Nephron progenitor cell (in vitro differentiated cells): Measurements from ENCODE around the gene TGFBI.

Experiments
- DNase-seq: peaks from one replicate; pipeline ENCODE4 v3.0.0; 2021
- H3K27ac Mint-ChIP-seq: 2 replicates; pipeline ENCODE4 v1.8.0; 2021; ENCODE audit warnings: mild to moderate bottlenecking, moderate library complexity, mixed read lengths
- H3K27me3 Mint-ChIP-seq: 2 replicates; pipeline ENCODE4 v1.8.0; 2021; ENCODE audit warnings: mild to moderate bottlenecking, low read depth, mixed read lengths; ENCODE audit not compliant: poor library complexity
- H3K36me3 Mint-ChIP-seq: 2 replicates; pipeline ENCODE4 v1.8.0; 2021; ENCODE audit warnings: low read depth, mixed read lengths
- H3K4me1 Mint-ChIP-seq: 2 replicates; pipeline ENCODE4 v1.8.0; 2021; ENCODE audit warnings: mixed read lengths
- H3K4me3 Mint-ChIP-seq: 2 replicates; pipeline ENCODE4 v1.8.0; 2021; ENCODE audit warnings: mild to moderate bottlenecking, moderate library complexity, mixed read lengths
- H3K9me3 Mint-ChIP-seq: 2 replicates; pipeline ENCODE4 v1.8.0; 2021; ENCODE audit warnings: mild to moderate bottlenecking, moderate library complexity, mixed read lengths
- CTCF ChIP-seq: fragments of 200-600 bp; sonication (generic); IDR thresholded peaks from 2 replicates; pipeline ENCODE4 v1.5.0; 2021; ENCODE audit warnings: antibody characterized with exemption

TGFBI gene

GRCh38 chr5:135986401-135986800 lies 42.4 kb upstream of the TGFBI start:
- Mint-ChIP-seq H3K27ac (no peak overlapping the region), H3K27me3 (peaks cover 3% of the 10 kb centered on the region), H3K4me1 (peaks cover 6% of the 10 kb centered on the region), H3K9me3 (peaks cover 20% of the 10 kb centered on the region), H3K36me3 (no peaks in the 10 kb centered on the region), H3K4me3 (no peak overlapping the region)
- DNase-seq = no peak
- TF ChIP-seq CTCF = no peak

GRCh38 chr5:135986891-135987401 lies 41.8 kb upstream of the TGFBI start:
- Mint-ChIP-seq H3K27ac (no peak overlapping the region), H3K27me3 (peaks cover 3% of the 10 kb centered on the region)
- no peak for DNase-seq

GRCh38 chr5:135988546-135988945 lies 40.2 kb upstream of the TGFBI start:
- no peak overlapping the region for H3K4me3 Mint-ChIP-seq
- H3K4me1 Mint-ChIP-seq = peaks cover 8% of the 10 kb centered on the region
- TF ChIP-seq CTCF = no peak
- DNase-seq = no peak
- peaks cover 3% of the 10 kb centered on the region for H3K27me3 Mint-ChIP-seq
- no peak overlapping the region for H3K27ac Mint-ChIP-seq
- H3K36me3 Mint-ChIP-seq = no peaks in the 10 kb centered on the region
- peaks cover 12% of the 10 kb centered on the region for H3K9me3 Mint-ChIP-seq

More at GRCh38 chr5:135986891-135987401, 41.8 kb upstream of the TGFBI start:
- peaks cover 6% of the 10 kb centered on the region for H3K4me1 Mint-ChIP-seq
- no peaks in the 10 kb centered on the region for H3K36me3 Mint-ChIP-seq
- peaks cover 15% of the 10 kb centered on the region for H3K9me3 Mint-ChIP-seq
- TF ChIP-seq CTCF = no peak
- no peak overlapping the region for H3K4me3 Mint-ChIP-seq

GRCh38 chr5:135989686-135990085 lies 39.1 kb upstream of the TGFBI start:
- Mint-ChIP-seq H3K4me3 (no peak overlapping the region), H3K27me3 (peaks cover 3% of the 10 kb centered on the region), H3K36me3 (no peaks in the 10 kb centered on the region), H3K4me1 (peaks cover 16% of the 10 kb centered on the region), H3K9me3 (peaks cover 9% of the 10 kb centered on the region), H3K27ac (no peak overlapping the region)
- TF ChIP-seq CTCF = no peak
- DNase-seq = no peak

GRCh38 chr5:135990528-135991255 lies 38.1 kb upstream of the TGFBI start:
- DNase-seq = no peak
- Mint-ChIP-seq H3K4me3 (no peak overlapping the region), H3K4me1 (peaks cover 16% of the 10 kb centered on the region), H3K36me3 (no peaks in the 10 kb centered on the region), H3K9me3 (peaks cover 12% of the 10 kb centered on the region), H3K27ac (no peak overlapping the region), H3K27me3 (peaks cover 3% of the 10 kb centered on the region)
- no peak for TF ChIP-seq CTCF

- peaks cover 12% of the 10 kb centered on the region for H3K9me3 Mint-ChIP-seq
- H3K27ac Mint-ChIP-seq = no peak overlapping the region
- peaks cover 3% of the 10 kb centered on the region for H3K27me3 Mint-ChIP-seq
- no peak for TF ChIP-seq CTCF
- H3K4me3 Mint-ChIP-seq = no peak overlapping the region
- H3K4me1 Mint-ChIP-seq = peaks cover 22% of the 10 kb centered on the region
- H3K36me3 Mint-ChIP-seq = no peaks in the 10 kb centered on the region
- no peak for DNase-seq
These were observed 37.4 kb upstream of the TGFBI start for GRCh38 chr5:135991429-135991828.
